NK-92 treated with Interleukin-12 subunit alpha and Interleukin-12 subunit beta, amount 100 ng/mL, for 24 hours (cell line): ENCODE measurements around the gene EPS8L3.

Experiments used
- DNase-seq: peaks from one replicate; lab custom pipeline; 2025; lab: John Stamatoyannopoulos, UW

EPS8L3 gene

DNA sequence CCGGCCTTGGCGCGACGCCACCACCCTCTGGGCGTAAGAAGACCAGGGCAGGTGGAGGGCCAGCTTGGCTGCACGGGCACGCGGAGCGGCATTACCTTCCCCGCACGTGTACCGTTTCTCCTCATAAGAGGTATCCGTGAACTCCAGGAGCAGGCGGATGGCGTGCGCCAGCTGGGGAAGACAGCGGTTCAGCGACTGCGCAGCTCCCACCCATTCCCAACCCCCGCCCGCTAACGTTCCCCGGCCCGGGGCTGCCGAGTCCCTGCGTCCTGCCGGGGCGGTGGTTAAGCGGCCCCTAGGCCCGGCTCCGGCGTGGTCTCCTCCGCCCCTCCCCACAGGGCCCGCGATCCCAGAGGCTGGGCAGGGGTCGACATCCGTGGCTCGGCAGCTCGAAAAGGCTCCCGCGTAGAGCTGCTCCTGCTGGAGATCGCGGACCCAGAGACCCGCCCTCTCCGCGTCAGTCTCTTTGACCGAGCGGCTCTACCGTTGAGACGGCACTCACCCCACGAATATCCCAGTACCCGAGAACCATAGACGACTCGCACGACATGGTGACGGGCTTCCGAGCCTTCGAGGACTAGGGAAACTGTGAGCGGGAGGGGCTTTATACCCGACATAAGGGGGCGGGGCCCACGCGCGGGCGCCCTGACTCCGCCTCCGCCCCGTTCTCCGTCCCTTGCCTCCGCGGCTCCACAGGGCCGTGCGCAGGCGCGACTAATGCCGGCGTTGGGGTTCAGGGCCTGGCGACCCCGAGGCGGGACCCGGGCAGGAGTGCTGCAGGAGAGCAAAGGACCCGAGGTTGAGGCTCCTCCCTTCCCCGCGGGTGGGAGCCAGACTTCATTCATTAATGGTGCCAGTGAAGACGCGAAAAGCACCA, 23.7 kb downstream of the EPS8L3 start:
- no peak for DNase-seq

DNA sequence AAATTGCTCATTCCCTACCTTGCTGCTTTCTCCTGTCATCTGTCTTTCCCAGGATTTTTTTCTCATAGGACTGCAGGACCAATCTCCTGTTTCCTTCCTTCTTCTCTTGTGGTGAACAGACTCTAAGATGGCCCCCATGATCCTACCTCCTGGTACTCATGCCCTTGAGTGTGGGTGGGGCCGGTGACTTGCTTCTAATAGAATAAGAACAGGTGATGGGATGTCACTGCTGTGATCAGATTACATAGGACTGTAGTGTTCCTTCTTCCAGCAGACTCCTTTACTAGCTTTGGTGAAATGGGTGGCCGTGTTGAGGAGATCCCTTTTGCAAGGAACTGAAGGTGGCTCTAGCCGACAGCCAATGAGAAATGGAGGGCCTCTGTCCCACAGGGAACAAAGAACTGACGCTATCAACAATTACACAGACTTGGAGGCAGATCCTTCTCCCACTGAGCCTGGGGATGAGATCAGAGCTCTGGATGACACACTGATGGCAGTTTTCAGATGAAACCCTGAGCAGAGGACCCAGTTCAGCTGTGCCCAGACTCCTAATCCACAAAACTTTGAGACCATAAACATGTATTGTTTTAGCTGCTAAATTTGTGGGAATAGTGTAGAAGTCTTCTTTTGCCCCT, 30.4 kb downstream of the EPS8L3 start:
- no peak for DNase-seq

DNA sequence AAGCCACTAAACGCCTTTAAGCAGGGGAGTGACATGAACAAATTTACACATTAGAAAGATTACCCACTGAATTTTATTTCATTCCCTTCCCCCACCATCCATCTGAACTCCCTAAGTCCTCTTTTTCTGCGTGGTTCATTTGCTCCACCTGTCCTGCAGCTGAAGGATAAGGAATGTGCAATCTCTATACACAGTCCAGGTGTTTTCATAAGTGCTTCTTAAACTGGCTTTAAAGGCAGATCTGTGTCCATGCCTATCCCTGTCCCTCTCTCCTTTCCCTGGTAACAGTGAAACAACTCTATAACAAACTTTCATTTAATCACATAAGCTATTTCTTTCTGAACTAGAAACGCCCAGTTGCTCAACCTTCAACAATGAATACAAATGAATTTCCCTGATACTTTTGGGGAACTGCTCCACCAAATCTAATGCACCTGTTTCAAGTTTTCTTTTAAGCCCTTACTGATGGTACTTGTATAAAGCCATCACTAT, 31.3 kb downstream of the EPS8L3 start:
- DNase-seq: no peak

DNA sequence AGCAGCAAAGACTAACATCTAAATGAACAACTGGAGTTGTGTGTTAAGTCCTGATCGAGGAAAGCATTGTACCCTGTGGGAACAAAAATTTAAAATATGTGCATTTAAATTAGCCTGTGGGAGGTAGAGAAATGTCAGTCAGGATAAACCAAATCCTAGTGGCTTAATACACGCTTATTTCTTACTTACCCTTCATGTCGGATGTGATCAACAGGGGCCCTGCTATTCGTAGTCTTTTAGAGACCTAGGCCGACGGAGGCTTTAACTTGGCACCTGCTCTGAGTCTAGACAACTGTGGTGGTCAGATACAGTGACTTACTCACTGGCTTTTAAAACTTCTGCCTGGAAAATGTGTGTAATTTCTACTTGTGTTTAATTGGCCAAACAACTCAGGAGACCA, 33.1 kb downstream of the EPS8L3 start:
- DNase-seq: no peak

DNA sequence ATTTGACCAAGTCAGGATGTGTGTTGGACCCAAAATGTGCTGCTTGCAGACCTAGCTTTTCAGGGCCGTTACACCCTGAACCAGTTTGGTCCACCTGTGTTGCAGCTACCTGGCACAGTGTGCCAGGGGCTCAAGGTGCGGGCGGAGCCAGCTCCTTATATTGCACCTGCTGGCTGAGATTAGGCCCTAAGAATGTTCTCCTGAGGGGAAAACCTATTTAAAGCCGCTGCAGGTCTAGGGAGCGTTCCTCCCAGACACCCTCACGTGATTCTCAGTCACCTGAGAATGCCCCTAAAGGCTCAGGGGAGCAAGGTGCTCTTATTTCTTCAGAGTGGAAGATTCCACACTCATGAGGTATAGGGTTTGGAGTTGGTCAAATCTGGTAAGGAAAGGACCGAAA, 34.9 kb downstream of the EPS8L3 start:
- no peak for DNase-seq

DNA sequence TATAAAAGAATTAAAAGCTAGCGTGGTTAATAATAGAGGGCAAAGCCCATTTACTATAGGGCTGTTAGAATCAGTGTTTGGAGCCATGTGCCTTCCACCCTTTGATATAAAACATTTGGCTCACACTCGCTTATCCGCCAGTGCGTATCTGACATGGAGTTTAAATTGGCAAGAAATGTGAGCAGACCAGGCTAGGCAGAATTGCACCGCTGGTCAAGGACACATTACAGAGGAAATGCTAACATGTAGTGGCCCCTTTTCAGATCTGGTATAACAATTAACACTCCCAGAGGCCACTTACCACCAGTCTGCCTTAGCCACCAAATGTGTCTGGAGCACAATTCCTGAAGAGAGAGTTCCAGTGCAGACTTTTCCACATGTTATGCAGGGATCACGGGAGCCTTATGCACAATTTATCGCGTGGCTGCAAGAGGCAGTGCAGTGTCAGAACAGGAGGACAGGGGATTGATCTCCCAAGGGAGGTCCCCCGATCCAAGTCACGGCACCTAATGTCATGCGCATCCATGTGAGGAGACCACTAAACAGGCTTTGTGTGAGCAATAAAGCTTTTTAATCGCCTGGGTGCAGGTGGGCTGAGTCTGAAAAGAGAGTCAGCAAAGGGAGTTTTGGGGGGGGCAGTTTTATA, 36.9 kb downstream of the EPS8L3 start:
- no peak for DNase-seq

DNA sequence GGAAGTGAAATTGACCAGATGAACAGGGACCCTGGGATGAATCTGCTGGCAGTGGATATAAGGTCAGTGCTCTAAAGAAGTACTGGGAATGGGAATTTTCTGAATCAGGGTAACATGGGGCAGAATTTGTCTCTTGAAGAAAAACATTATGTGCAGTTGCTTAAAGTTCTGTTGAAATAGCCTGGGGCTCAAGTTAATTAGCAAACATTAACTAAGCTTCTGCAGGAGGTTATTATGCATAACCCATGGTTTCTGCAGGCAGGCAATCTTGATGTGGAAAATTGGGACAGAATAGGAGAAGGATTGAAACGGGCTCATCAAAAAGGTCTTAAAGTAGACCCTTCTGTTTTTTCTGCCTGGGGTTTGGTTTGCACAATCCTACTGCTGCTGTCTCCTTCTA, 37.7 kb downstream of the EPS8L3 start:
- DNase-seq: no peak

DNA sequence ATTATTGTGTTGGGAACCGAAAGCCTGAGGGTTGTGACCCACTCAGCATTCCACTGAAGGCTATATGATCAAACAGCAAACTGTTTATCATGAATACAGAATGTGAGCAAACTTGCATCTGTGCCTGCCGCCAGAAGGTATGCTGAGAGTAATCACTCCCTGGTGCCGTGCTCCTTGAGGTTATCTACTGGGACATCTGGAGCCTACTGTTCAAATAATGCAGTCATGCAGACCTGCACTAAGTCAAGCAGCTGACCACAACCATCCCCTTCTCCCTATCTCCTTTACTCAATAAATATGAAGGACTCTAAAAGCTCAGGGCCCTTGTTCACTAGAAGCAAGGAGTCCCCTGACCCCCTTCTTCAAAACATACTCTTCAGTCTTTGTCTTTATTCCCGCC, 38.2 kb downstream of the EPS8L3 start:
- DNase-seq: no peak

DNA sequence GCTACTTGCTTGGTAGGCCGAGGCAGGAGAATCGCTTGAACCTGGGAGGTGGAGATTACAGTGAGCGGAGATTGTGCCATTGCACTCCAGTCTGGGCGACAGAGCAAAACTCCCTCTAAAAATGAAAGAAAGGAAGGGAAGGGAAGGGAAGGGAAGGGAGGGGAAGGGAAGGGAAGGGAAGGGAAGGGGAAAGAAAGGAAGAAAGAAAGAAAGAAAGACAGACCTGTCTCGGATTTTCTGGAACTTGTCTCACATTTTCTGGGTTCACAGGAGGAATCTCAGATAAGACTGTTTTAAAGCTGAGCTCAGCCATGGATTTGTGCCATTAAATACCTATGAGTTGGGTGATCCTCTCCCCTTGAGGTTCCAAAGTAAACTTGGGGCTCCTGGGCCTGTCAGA, 38.8 kb downstream of the EPS8L3 start:
- DNase-seq: no peak

DNA sequence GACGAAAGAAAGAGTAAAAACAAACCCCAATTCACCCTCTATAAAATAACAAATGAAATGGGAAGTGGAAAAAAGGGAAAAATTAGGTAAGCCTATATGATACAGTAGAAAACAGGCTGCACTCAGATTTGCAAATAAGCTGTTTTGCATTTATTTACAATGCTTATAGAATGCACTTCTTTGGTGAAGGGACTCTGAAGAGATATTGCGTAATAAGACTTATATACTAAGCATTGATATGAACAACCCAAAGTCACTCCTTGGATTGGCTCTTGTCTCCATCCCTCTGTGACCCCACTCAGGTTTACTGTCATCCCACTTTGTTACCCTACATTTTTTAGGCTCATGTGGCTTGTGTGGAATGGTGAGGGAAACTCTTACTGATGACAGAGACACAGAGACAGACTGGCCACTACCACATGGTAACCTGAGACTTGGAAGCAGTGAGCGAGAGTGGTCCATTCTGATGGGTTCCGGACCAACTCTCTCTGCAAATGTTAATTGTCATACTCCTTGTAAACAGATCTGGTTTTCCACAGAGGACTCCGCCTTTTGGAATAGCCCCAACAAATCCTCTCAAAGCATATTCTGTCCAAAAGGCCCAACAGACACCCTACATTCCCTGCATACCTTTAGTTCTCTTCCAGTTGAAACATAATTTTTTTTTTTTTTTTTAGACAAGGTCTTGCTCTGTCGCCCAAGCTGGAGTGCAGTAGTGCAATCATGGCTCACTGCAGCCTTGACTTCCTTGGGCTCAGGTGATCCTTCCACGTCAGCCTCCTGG, 40.6 kb downstream of the EPS8L3 start:
- DNase-seq: no peak

DNA sequence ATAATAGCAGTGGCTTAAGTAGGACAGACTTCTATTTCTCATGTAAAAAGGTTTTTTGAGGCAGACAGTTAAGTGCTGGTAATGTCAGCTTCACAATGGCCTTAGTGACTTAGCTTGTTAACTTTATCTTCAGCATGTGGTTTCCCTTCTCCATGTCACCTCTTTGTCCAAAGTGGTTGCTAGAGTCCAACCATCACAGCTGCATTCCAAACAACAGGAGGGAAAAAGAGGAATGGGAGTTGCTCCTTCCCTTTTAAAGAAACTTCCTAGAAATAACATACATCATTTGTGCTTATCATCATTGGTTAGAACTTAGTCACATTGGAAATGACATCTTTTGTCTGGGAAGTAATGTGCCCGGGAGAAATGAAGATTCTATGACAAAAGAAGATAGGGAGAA, 41.8 kb downstream of the EPS8L3 start:
- DNase-seq: no peak

DNA sequence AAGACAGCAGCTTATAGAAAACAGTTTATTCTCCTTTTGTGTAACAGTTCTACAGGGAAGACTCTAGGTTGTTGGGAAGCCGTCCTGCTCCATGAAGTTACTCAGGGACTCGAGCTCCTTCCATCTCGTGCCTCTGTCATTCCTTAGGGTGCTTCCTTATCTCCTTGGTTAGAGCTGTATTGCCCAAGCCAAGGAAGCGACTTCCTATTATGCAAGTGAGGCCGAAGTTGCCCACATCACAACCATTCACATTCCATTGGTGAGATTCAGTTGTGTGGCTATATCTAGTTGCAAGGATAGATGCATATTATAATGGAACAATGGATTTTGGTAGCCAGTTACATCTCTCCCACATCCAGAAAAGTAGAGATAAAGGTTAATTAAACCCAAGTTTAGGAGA, 42.7 kb downstream of the EPS8L3 start:
- no peak for DNase-seq

DNA sequence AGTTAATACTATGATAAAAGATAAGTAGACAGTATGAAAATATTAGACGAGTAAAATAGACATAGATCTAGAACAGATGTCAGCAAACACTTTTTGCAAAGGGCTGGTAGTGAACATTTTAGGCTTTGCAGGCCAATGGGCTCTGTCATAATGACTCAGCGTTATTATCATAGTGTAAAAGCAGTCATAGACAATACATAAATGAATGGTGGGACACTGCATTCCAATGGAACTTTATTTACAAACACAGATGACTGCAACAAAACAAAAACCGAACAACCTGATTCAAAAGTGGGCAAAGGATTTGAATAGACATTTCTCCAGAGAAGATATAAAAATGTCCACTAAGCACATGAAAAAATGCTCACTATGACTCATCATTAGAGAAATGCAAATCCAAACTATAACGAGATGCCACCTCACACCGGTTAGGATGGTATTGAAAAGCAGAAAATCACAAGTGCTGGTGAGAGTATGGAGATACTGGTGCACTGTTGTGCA, 44.3 kb downstream of the EPS8L3 start:
- no peak for DNase-seq

DNA sequence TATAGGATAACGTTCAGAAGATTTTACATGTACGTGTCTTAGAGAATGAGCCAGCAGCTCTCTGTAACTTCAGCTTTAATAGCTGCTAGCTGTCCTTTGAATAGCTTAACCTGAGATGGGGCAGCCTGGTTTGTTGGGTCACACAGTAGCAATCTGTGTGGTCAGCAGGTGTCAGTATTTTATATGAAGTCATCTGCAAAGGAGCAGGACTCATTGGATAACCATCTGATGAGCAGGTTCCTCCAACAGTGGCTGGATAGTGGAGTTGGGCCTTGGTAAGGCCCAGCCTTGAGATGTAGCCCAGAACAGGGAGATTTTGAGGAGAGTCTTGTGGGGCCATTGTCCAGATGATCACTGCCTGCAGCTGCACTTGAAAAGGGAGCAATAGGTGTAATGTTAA, 45.2 kb downstream of the EPS8L3 start:
- DNase-seq: no peak

DNA sequence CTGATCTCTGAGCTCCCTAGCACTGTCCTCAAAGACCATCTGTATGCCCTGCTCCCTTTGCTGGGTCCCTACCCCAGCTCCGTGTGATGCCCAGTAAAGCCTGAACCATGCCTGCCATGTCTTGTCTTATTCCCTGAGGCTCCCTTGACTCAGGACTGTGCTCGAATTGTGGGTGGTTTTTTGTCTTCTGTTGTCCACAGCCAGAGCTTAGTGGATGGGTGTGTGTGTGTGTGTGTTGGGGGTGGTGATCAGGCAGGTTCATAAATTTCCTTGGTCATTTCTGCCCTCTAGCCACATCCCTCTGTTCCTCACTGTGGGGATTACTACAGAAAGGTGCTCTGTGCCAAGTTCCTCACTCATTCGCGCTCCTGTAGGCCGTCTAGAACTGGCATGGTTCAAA, 46.0 kb downstream of the EPS8L3 start:
- no peak for DNase-seq

DNA sequence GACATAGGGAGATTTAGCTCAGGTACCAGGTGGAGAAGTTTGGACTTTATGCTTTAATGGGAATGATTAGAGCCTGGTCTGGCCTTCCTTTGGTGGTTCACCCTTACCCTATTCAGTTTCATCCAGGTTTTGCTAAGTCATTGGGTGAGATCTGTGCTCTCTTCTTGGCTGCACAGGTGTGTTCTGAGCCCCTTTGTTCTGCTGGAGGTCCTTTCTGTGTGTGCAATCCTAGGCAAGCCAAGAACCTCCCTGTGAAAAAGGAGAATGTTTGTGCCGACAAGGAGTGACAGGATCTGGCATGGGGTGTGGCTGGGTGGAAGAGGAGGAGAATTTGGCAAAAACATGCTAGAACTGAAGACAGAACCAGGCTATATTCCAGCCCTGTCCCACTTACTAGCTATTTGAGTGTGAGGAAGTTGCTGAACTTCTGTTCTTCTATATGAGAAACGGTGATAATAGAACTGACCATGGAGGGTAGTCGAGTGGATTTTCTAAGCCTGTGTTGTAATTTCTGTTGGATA, 47.1 kb downstream of the EPS8L3 start:
- no peak for DNase-seq

DNA sequence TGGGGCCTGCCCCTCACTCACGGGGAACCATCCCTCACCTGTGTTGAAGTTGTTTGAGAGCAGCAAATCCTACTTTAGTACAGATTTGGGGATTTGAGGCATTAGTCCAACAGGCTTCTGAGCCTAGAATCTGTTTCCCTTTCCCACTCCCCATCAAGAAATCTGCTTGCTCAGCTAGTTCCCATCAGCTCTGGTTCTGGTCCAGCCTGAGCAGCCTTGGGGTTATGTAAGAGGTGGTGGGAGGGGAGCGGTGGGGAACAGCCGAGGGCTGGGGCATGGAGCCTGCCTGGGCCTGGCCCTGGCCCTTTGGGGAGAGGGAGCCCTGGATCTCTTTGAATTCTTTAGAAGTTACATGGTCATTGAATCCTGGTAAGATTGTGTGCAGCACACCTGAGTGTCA, 47.6 kb downstream of the EPS8L3 start:
- no peak for DNase-seq

DNA sequence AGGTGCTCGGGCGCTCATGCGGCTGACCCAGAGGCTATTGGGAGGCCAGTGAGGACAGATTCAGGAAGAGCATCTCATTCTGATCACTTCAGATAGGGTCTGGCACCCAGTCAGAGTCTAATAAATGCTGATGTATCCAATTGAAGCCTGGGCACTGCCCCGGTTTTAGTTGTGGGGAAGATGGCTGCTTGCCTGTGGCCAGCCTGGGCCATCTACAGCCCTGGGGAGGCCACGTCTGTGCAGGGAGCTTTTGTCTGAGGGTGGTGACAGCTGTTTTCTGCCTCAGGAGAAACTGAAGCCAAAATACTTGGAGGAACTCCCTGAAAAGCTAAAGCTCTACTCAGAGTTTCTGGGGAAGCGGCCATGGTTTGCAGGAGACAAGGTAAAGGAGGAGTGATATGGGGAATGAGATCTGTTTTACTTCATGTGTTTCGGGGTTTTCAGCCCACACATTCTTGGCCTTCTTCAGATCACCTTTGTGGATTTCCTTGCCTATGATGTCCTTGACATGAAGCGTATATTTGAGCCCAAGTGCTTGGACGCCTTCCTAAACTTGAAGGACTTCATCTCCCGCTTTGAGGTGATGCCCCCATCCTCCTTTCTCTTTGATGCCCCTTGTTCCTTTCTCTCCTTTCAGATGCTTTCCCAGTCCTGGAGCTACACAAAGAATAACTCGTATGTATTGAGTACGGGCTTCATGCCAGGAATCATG, 48.9 kb downstream of the EPS8L3 start:
- DNase-seq: no peak

DNA sequence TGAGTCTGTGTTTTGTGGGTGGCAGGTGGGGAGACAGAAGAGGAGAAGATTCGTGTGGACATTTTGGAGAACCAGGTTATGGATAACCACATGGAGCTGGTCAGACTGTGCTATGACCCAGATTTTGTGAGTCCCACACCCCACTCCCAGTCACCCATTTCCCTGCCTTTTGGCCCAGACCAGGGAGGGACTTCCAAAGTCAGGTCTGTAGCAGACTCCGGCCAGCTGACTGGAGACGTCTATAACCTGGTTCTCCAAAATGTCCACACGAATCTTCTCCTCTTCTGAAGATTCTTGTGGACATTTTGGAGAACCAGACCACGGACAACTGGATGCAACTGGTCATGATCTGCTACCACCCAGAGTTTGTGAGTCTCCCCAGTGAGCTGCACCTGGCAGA, 50.1 kb downstream of the EPS8L3 start:
- DNase-seq: no peak

DNA sequence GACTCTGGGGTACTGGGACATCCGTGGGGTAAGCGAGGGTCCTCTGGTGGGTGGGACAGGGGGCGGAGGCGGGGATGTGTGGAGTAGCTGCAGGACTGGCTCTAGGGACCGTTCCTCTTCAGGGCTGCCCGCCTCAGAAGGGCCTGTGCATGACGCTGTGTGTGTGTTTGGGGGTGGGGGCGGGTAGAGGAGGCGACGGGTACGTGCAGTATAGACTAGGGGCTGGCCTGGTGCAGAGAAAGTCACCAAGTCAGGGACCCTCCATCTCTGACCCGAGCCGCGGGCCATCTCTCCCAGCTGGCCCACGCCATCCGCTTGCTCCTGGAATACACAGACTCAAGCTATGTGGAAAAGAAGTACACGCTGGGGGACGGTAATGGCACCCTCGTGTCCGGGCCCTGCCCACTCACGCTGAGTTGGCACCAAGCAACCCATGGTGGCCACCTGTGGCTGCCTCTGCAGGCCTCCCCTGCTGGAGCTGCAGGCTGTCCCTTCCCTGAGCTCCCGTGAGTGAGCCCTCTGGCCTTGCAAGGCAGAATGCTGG, 51.3 kb downstream of the EPS8L3 start:
- DNase-seq: no peak
